HG03558 (cell line): ENCODE results near the gene PIGT.

Experiments used
- ATAC-seq: cut with Tn5 transposase; IDR thresholded peaks from one replicate; pipeline ENCODE4 v1.9.1; 2021; ENCODE audit warnings: moderate number of reproducible peaks; ENCODE audit not compliant: unreplicated experiment; ENCODE audit errors: extremely low read depth

PIGT gene

DNA sequence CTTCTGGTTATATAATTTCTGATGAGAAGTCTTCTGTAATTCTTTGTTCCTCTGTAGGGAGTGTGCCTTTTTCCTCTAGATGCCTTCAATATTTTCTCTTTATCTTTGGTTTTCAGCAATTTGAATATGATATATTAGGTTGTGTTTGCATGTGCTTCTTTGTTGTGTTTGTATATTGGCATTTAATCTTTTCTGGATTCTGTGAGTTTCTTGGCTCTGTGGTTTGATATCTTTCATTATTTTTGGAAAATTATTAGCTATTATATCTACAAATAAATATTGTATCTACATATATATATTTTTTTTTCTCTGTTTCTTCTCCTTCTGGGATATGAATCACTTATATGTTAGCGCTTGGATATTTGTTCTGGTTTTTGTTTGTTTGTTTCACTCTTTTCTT lies 16.9 kb upstream of the PIGT start:
- no peak for ATAC-seq

DNA sequence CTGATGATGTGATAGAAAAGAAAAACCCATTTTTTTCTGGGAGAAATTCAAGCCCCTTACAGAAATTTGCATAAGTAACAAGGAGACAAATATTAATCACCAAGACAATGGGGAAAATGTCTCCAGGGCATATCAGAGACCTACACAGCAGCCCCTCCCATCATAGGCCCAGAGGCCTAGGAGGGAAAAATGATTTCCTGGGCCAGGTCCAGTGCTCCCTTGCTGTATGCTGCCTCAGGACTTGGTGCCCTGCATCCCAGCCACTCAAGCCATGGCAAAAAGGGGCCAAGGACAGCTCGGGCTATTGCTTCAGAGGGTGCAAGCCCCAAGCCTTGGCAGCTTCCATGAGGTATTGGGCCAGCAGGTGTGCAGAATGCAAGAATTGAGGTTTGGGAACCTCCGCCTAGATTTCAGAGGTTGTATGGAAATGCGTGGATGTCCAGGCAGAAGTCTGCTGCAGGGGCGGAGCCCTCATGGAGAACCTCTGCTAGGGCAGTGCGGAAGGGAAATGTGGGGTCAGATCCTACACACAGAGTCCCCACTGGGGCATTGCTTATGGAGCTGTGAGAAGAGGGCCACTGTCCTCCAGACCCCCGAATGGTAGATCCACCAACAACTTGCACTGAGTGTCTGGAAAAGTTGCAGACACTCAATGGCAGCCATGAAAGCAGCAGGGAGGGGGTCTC lies 15.5 kb upstream of the PIGT start:
- ATAC-seq = no peak

DNA sequence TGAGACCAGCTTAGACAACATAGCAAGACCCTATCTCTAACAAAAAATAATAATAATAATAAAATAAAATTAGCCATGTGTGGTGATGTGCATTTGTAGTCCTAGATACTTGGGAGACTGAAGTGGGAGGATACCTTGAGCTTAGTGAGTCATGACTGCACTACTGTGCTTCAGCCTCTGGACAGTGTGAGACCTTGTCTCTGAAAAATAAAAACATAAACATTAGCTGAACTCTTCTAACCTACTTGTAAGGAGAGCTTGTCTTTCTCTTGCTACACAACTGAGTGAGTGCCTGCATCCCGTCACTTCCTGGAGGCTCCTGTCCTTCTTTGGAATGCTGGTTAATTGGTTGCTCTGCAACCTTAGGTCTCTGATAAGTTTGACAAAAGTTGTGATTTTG lies 13.0 kb upstream of the PIGT start:
- ATAC-seq = no peak

DNA sequence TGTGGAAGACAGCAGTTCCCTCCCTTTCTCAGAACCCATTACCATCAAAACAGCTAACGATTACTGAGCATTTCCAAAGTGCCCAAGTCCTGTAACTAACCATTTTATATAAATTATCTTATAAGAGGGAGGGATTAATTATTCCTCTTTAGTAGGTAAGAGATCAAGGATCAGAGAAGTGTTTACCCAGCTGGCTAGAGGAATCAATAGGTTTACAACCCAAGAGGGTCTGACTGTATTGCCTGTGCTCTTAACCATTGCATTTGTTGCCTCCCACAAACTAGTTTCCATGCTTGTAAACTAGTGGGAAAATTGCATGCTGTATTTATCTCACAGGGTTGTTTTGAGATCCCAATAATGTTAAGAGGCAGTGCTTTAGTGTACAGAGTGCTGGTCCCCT lies 11.5 kb upstream of the PIGT start:
- ATAC-seq = no peak

DNA sequence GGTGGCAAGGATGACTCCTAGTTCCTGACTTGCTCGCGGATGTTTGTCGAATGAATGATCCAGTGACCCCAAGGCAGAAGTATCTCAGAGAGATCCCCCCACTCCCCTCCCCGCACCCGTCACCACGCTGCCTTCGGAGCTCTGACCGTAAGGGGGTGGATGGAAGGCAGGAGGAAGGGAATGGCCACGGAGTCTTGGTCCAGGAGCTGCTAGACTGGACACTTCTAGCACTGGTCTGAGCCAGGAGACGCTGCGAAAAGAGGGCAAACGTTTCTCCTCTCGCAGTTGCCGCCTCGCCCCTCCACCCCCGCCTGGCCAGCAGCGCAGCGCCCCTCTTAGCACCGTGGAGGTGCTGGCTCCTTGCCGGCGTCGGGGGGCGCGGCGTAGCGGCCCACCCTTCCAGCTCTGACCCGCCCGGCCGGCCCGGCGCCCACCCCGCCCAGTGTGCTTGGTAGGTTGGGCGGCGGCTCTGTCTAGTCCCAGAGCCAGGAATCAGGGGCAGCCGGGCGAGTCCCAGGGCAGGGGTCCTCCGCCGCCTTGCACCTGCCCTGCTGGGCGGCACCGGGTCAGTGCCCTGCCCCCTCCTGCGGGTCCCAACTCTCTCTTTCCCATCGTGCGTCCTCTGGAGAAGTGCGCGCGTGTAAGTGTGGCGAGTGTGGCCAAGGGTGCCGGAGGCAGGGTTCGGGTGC lies 10.2 kb upstream of the PIGT start:
- no peak for ATAC-seq

DNA sequence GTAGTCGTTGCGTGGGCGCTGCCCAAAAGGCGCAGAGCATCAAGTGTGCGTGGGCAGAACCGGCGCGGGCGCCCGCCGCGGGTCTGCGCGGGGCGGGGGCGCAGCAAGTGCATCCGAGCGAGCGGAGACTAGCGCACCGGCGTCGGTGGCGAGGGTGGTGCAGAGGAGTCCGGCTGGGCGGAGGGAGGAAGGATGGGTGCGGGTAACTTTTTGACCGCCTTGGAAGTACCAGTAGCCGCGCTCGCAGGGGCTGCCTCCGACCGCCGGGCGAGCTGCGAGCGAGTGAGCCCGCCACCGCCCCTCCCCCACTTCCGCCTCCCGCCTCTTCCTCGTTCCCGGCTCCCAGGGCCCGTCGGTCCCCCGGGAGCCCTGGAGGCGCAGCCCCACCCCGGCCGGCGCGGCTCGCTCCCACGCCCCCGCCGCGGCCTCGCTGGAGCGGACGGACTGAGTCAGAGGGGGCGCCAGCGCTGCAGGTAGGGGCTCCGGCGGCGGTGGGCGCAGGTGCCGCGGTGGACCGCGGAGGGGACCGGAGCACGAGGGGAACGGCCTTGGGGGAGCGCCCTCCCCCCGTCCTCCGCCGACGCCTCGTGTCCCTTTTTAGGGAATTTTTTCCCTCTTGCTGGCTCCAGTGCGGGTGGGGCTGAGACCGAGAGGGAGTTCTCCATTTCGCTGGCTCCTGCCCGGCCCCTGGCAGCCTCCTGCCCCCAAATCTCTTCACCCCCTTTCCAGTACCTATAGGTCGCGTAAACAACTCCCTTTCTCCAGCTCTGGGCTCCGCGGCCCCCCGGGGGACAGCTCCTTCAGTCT lies 9.5 kb upstream of the PIGT start:
- ATAC-seq = no peak

DNA sequence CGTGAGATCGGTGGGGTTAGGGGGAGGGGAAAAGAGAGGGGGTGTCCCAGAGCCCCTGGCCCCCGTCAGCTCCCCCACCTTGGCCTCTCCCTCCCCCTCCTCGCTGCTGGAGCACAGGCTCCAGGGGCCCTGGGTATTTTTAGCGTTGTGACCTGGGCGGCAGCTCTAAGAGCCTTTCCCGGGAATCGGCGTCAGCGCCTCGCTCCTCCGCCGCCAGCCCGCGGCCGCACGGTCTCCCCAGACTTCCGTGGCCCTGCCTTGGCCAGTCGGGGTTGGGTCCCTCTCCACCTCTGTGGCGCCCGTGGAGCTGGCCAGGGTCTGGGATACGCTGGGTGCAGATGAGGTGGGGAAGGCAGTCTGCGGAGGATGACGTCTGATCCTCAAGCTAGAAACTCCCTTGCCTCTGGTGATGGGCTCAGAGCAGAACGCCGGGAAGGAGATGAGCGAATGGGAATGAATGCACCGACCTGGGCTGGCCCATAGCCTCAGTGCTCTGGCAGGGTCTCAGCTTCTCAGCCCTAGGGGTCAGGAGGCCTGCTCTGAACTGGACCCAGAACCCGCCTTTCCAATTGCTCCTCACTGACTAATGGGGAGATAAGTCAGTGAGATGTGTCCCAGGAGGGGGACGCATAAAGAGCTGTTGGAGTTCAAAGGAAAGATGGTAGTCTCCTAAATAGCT lies 8.7 kb upstream of the PIGT start:
- no peak for ATAC-seq

DNA sequence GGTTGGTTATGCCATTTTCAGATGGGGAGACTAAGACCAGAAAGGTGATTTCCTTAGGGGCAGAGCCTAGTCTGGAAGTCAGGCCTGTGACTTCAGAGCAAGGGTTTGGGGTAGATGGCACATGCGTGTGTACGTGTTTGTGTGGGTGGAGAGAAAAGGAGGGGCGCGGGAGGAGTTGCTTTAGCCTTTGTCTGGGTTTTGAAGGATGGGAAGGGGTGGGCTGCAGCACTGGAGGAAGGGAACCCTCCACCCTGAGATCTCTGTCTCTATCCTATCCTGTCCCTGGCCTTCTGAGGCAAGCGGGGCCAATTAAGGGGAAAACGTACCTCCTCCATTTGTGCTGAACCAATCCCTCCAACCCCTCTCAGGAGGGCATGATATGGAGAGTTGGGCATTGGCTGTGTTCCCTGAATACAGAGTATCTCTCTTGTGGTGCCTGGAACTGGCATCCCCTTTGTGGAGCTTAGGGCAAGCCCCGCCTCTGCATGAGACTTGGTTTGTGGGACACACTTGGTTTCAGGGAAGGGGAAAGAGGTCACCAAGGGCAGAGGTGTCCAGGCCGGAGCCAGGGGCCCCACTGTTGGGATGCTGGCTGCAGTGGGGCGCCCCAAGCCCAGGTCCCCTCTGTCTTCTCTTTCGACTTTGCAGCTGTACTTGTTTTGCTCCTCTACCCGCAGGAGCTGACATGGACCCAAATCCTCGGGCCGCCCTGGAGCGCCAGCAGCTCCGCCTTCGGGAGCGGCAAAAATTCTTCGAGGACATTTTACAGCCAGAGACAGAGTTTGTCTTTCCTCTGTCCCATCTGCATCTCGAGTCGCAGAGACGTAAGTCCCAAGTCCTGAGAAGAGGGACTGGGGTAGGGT lies 7.9 kb upstream of the PIGT start, which contains the start of gene DBNDD2:
Gene DBNDD2, plus strand, starts transcription at position 507 of the 863 bp plus-strand sequence. Its CDS starts 179 bp downstream, at position 686.
- ATAC-seq = no peak

DNA sequence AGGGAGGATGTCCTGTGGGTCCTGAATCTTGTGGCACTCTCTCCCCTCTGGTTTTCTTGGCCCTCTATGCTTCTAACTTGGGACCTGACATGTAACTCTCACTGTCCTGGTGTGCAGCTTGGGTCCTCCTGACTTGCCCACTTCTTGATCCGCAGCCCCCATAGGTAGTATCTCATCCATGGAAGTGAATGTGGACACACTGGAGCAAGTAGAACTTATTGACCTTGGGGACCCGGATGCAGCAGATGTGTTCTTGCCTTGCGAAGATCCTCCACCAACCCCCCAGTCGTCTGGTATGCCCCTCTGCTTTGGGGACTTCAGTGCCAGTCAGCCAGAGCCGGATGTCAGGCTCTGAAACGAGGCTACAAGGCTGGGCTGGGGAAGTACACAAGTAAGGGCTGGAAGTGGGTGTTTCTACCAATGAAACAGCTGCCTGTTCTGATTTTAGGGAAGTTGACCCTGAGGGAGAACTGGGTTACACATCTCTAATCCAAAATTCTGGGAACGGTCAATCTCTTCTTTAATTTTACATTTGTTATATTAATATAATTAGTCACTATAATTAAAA lies 7.2 kb upstream of the PIGT start:
- no peak for ATAC-seq

DNA sequence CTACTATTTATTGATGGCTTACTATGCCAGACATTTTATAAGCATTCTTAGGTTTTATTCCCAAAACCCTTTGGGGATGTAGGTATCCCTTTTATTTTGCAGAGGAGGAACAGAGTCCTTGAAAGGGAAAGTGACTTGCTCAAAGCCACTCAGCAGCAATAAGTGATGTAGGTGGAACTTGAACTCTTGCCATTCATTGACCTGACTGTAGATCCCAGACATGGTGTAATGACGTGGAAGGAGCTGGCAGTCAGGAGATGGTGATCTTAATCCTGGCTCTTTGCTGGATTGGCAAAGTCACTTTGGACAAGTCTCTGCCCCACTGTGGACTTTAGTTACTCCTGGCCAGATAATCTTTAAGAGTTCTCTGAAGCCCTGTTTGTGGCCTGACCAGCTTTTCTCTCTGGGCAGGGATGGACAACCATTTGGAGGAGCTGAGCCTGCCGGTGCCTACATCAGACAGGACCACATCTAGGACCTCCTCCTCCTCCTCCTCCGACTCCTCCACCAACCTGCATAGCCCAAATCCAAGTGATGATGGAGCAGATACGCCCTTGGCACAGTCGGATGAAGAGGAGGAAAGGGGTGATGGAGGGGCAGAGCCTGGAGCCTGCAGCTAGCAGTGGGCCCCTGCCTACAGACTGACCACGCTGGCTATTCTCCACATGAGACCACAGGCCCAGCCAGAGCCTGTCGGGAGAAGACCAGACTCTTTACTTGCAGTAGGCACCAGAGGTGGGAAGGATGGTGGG lies 6.2 kb upstream of the PIGT start:
- no peak for ATAC-seq

DNA sequence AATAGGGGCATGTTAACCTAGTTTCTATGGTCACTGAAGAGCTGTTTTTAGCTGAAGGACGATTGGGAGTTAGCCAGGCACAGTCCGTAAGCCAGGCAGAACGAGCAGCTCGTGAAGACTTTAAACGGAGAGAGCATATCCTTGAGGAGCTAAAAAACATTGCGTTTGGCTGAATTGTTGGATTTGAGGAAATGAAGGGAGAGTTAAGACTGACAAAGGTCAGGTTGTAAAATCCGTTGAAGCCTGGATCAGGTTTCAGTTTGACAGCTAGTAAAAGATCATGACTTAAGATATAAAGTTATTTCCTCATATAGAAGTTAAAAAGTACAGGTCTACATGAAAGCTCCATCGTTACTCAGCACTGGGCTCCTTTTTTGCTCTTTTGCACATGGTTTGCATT lies 5.1 kb upstream of the PIGT start:
- no peak for ATAC-seq

DNA sequence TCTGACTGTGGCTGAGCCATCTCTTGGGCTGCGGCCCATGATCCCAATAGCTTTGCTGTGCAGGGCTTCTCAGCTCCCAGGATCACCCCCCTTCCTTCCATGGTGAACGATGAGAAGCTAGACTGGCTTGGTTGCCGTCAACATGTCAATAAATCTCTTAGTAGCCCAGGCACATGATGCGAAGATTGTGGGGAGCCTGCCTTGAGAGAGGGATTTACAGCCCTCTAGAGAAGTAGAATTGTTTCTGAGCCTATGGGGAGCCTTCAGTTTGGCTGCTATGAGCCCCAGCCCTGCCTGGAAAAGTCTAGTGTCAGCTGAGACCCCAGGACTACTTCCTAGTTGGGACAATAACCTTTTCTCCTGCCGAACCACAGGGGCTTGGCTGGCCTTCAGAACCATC lies 3.3 kb upstream of the PIGT start:
- no peak for ATAC-seq

DNA sequence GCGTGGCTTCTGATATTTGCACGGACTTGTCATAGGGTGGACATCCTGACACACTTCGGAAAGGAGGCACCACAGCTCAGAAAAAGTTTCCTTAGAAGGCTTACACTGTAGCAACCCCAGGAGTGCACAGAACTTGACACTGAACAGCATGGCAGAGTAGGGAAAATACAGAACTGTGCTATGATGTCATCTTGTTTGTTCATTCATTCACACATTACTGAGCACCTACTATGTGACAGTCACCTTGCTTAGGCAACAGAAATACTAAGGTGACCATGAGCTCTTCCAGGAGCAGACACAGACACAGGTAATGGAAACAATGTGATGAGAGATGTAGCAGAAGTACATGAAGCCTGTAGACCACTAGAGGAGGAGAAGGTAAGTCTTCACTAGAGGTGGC lies 2.5 kb upstream of the PIGT start:
- no peak for ATAC-seq

DNA sequence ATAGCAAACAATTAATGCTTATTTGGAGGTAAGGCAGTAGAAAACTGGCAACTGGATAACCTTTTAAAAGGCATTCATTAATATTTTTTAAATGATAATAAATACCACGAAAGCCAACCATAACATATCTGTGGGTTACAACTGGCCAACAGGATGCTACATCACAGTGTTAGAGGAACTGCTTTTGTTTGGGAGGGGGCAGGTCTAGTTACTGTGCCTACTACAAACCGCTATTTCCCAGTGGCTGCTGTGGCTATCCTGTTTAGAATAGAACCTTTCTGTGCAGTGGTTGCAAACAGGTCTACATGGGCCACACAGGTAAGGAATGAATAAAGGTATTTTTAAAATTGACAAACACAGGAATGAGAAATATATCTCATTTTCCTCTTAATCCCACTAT lies 976 bp downstream of the PIGT start:
- ATAC-seq = no peak

DNA sequence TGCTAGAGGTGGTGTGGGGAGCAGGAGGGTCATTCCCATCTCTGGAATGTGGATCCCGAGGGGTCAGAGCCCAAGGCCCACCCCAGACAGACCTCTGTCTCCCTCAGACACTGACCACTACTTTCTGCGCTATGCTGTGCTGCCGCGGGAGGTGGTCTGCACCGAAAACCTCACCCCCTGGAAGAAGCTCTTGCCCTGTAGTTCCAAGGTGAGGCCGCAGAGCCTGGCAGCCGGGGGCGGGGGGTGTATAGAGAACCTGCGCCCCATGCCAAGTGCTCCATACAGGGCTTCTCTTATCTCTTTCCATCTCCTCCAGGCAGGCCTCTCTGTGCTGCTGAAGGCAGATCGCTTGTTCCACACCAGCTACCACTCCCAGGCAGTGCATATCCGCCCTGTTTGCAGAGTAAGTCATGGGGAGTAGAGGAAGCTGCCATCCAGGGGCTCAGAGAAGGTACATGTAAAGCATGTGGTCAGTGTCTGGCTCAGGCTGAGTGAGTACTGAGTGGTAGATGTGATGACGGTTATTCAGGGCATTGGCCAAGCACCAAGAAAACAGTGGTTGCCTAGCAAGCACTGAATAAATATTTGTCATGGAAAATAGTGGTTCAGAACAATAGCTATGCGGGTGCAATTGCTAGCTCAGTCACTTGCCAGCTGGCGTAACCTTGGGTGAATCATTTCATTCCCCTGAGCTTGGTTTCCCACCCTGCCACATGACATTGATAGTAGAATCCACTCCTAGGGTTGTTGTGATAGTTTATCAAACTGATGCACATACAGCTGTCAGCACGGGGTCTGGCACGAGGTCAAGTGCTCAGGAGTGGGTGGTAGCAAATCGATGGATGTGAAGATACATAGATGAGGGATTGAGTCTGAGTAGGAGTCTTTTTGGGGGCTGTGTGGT lies 3.5 kb downstream of the PIGT start:
- ATAC-seq = peak; percentile 66

DNA sequence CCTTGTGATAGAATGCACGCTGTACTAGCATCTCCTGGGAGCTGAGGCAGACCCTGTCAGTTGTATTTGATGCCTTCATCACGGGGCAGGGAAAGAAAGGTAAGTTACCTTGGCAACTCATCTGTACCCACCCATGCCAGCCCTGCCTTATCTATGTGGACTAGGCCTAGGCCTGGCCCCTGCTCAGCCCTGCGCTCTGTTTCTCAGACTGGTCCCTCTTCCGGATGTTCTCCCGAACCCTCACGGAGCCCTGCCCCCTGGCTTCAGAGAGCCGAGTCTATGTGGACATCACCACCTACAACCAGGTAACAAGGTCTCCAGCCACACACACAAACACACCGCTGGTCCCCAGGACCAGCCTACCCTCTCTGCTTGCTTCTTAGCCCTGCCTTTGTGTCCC lies 4.2 kb downstream of the PIGT start:
- ATAC-seq = no peak

DNA sequence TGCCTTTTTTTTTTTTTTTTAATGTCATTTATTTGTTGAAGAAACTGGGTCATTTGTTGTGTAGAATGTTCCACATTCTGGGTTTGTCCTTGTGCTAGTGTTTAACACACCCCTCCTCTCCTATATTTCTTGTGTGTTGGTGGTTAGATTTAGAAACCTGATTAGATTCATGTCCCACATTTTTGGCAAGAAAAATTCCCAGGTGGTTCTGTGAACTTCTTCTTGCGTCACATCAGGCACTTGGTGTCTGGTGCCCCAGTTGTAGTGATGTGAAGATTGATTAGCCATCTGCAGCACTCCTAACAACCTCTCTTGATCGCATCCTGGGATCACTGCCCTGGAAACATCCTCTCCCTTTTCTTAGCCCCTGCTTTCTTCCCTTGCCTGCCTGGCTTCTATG lies 7.8 kb downstream of the PIGT start:
- ATAC-seq = no peak

DNA sequence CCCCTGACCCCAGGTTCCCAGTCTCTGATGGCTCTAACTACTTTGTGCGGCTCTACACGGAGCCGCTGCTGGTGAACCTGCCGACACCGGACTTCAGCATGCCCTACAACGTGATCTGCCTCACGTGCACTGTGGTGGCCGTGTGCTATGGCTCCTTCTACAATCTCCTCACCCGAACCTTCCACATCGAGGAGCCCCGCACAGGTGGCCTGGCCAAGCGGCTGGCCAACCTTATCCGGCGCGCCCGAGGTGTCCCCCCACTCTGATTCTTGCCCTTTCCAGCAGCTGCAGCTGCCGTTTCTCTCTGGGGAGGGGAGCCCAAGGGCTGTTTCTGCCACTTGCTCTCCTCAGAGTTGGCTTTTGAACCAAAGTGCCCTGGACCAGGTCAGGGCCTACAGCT lies 9.6 kb downstream of the PIGT start:
- ATAC-seq = no peak
